D341Med (cell line): Measurements from ENCODE around the gene GLRA3.

Experiments
- DNase-seq: peaks from one replicate; pipeline ENCODE4 v3.0.0; 2012; ENCODE audit warnings: low spot score

The GLRA3 gene

GRCh38 chr4:174592985-174593335, 236.1 kb downstream of the GLRA3 start:
- no peak for DNase-seq

- no peak for DNase-seq
Measured at GRCh38 chr4:174592256-174592984, 236.6 kb downstream of the GLRA3 start.

- DNase-seq = no peak
Measured at GRCh38 chr4:174591243-174592021, 237.6 kb downstream of the GLRA3 start.

- no peak for DNase-seq
Measured at GRCh38 chr4:174590336-174590735, 238.7 kb downstream of the GLRA3 start.
